WTC11 (cell line): ENCODE results near the gene XKR8. TPM values are rescaled to one million over a fixed set of nuclear protein-coding genes. Genes with fewer than 3 reads are reported as not detected.

ENCODE experiments used
- ATAC-seq: fragments of 200-7000 bp; cut with Tn5 transposase; 2 replicates; pipeline ENCODE4 v1.10.0; 2021; ENCODE audit warnings: mild to moderate bottlenecking, moderate library complexity
- CTCF ChIA-PET: fragments of 300-600 bp; sonication (Branson Sonifier 250); formaldehyde crosslinking; loops from one replicate; lab custom pipeline; 2021; ENCODE audit warnings: antibody characterized with exemption; lab: Charles Lee
- POLR2A ChIA-PET: fragments of 350-600 bp; sonication (Branson Sonifier 250); formaldehyde crosslinking; loops from one replicate; lab custom pipeline; 2021; ENCODE audit warnings: antibody characterized with exemption; lab: Charles Lee
- DNase-seq: peaks from one replicate; pipeline ENCODE4 v3.0.0; 2021; ENCODE audit warnings: low spot score
- H3K27ac Mint-ChIP-seq: 2 replicates; pipeline ENCODE4 v1.8.0; 2021; ENCODE audit warnings: mixed read lengths
- H3K27me3 Mint-ChIP-seq: 2 replicates; pipeline ENCODE4 v1.8.0; 2021; ENCODE audit warnings: low read depth, mild to moderate bottlenecking, moderate library complexity, mixed read lengths
- H3K36me3 Mint-ChIP-seq: 2 replicates; pipeline ENCODE4 v1.8.0; 2021; ENCODE audit warnings: mixed read lengths
- H3K4me1 Mint-ChIP-seq: 2 replicates; pipeline ENCODE4 v1.8.0; 2022; ENCODE audit warnings: mixed read lengths
- H3K4me3 Mint-ChIP-seq: 2 replicates; pipeline ENCODE4 v1.8.0; 2021; ENCODE audit warnings: mild to moderate bottlenecking, moderate library complexity, mixed read lengths
- H3K9me3 Mint-ChIP-seq: 2 replicates; pipeline ENCODE4 v1.8.0; 2021; ENCODE audit warnings: mixed read lengths
- ATF6 ChIP-seq: sonication (generic); formaldehyde crosslinking; IDR thresholded peaks from 2 replicates; pipeline ENCODE4 v1.8.1; 2023; ENCODE audit warnings: mild to moderate bottlenecking, missing genetic modification reagents
- CTCF ChIP-seq: fragments of 200-600 bp; IDR thresholded peaks from 2 replicates; pipeline ENCODE4 v1.8.0; 2022; ENCODE audit warnings: antibody characterized with exemption
- EMX1 ChIP-seq: fragments of 250-450 bp; sonication (Bioruptor Pico); IDR thresholded peaks from 2 replicates; pipeline ENCODE4 v1.8.0; 2021; ENCODE audit warnings: mild to moderate bottlenecking
- ETV6 ChIP-seq: sonication (generic); formaldehyde crosslinking; IDR thresholded peaks from 2 replicates; pipeline ENCODE4 v1.8.1; 2022; ENCODE audit warnings: mild to moderate bottlenecking, missing genetic modification reagents
- FOXP1 ChIP-seq: sonication (generic); formaldehyde crosslinking; IDR thresholded peaks from 2 replicates; pipeline ENCODE4 v1.8.0; 2022; ENCODE audit warnings: missing genetic modification reagents, mild to moderate bottlenecking, moderate library complexity, borderline replicate concordance
- GABPB1 ChIP-seq: sonication (generic); formaldehyde crosslinking; IDR thresholded peaks from 2 replicates; pipeline ENCODE4 v1.8.1; 2023; ENCODE audit warnings: mild to moderate bottlenecking, missing genetic modification reagents
- GRHL2 ChIP-seq: fragments of 250-450 bp; sonication (Bioruptor Pico); IDR thresholded peaks from 2 replicates; pipeline ENCODE4 v1.8.0; 2022; ENCODE audit warnings: mild to moderate bottlenecking, moderate library complexity; ENCODE audit not compliant: insufficient replicate concordance, severe bottlenecking
- HMGA2 ChIP-seq: fragments of 250-450 bp; sonication (Bioruptor Pico); IDR thresholded peaks from 2 replicates; pipeline ENCODE4 v1.4.0; 2021; ENCODE audit warnings: mild to moderate bottlenecking, moderate library complexity
- HMGXB4 ChIP-seq: sonication (generic); formaldehyde crosslinking; IDR thresholded peaks from 2 replicates; pipeline ENCODE4 v1.8.1; 2023; ENCODE audit warnings: mild to moderate bottlenecking, moderate library complexity, missing genetic modification reagents
- IRF1 ChIP-seq: sonication (generic); formaldehyde crosslinking; IDR thresholded peaks from 2 replicates; pipeline ENCODE4 v1.8.0; 2023; ENCODE audit warnings: missing genetic modification reagents
- IRF2 ChIP-seq: sonication (generic); formaldehyde crosslinking; IDR thresholded peaks from 2 replicates; pipeline ENCODE4 v1.8.0; 2022; ENCODE audit warnings: low read depth, missing genetic modification reagents, borderline replicate concordance
- NFE2L1 ChIP-seq: sonication (generic); formaldehyde crosslinking; IDR thresholded peaks from 2 replicates; pipeline ENCODE4 v1.8.1; 2023; ENCODE audit warnings: missing genetic modification reagents
- PREB ChIP-seq: sonication (generic); formaldehyde crosslinking; IDR thresholded peaks from 2 replicates; pipeline ENCODE4 v1.8.1; 2022; ENCODE audit warnings: mild to moderate bottlenecking, missing genetic modification reagents, moderate library complexity, borderline replicate concordance
- SMAD3 ChIP-seq: sonication (generic); formaldehyde crosslinking; IDR thresholded peaks from 2 replicates; pipeline ENCODE4 v1.8.0; 2022; ENCODE audit warnings: missing genetic modification reagents, mild to moderate bottlenecking, borderline replicate concordance
- SOX15 ChIP-seq: fragments of 250-450 bp; sonication (Bioruptor Pico); IDR thresholded peaks from 2 replicates; pipeline ENCODE4 v1.9.0; 2021; ENCODE audit warnings: mild to moderate bottlenecking
- SP1 ChIP-seq: sonication (generic); formaldehyde crosslinking; conservative IDR thresholded peaks from 2 replicates; pipeline ENCODE4 v1.8.1; 2022; ENCODE audit warnings: missing genetic modification reagents
- TEAD4 ChIP-seq: sonication (generic); formaldehyde crosslinking; IDR thresholded peaks from 2 replicates; pipeline ENCODE4 v1.8.0; 2022; ENCODE audit warnings: mild to moderate bottlenecking, missing genetic modification reagents
- ZBTB21 ChIP-seq: sonication (generic); formaldehyde crosslinking; IDR thresholded peaks from 2 replicates; pipeline ENCODE4 v1.8.1; 2023; ENCODE audit warnings: mild to moderate bottlenecking, missing genetic modification reagents, borderline replicate concordance
- ZMAT4 ChIP-seq: fragments of 250-450 bp; sonication (Bioruptor Pico); IDR thresholded peaks from 2 replicates; pipeline ENCODE4 v1.9.0; 2021; ENCODE audit warnings: mild to moderate bottlenecking
- ZNF425 ChIP-seq: fragments of 250-450 bp; sonication (Bioruptor Pico); conservative IDR thresholded peaks from 2 replicates; pipeline ENCODE4 v1.9.0; 2021; ENCODE audit warnings: mild to moderate bottlenecking
- ZSCAN18 ChIP-seq: fragments of 250-450 bp; sonication (Bioruptor Pico); IDR thresholded peaks from 2 replicates; pipeline ENCODE4 v2.1.2; 2022; ENCODE audit warnings: mild to moderate bottlenecking, moderate library complexity
- total RNA-seq: library from RNA; stranded (reverse); gene quantifications from 3 replicates; pipeline ENCODE4 v1.2.3, GENCODE V29; 2021

The XKR8 gene
- total RNA-seq, 1 experiment from 2014 or later: 15.5 TPM

GRCh38 chr1:27966402-27967105 is 6.8 kb downstream of the XKR8 start (continued):
- TF ChIP-seq ZMAT4 (CRISPR knock-in tag) (no peak), NFE2L1 (no peak), IRF2 (CRISPR knock-in tag) (no peak), ZNF425 (CRISPR knock-in tag) (no peak), ATF6 (CRISPR knock-in tag) (no peak)

GRCh38 chr1:27967106-27967883 is 7.5 kb downstream of the XKR8 start:
- Mint-ChIP-seq H3K4me1 (no peaks in the 10 kb centered on the region), H3K27me3 (no peaks in the 10 kb centered on the region), H3K4me3 (no peak overlapping the region), H3K36me3 (peaks cover 3% of the 10 kb centered on the region; the same call in 1 of the 2 replicates), H3K9me3 (no peaks in the 10 kb centered on the region), H3K27ac (no peak overlapping the region)
- no peak for DNase-seq
- CTCF ChIA-PET: interaction anchor here (0.8 kb wide), 1 partner anchor 27 kb away, joined by 3 read pairs; no protein-coding TSS in a partner anchor
- POLR2A ChIA-PET: no interaction called here
- ATAC-seq: no peak
- TF ChIP-seq SMAD3 (CRISPR knock-in tag) (no peak), PREB (no peak), HMGXB4 (CRISPR knock-in tag) (no peak), TEAD4 (CRISPR knock-in tag) (no peak), NFE2L1 (no peak), GABPB1 (CRISPR knock-in tag) (no peak), HMGA2 (CRISPR knock-in tag) (no peak), CTCF (no peak), ETV6 (no peak), IRF2 (CRISPR knock-in tag) (no peak), ZBTB21 (CRISPR knock-in tag) (no peak), SOX15 (CRISPR knock-in tag) (no peak), SP1 (CRISPR knock-in tag) (no peak), EMX1 (CRISPR knock-in tag) (no peak), ZSCAN18 (CRISPR knock-in tag) (no peak), GRHL2 (CRISPR knock-in tag) (no peak), IRF1 (CRISPR knock-in tag) (no peak), FOXP1 (CRISPR knock-in tag) (no peak)
